DMS53 (cell line): ENCODE data around the gene TWNK.

Experiments used
- DNase-seq: peaks from one replicate; lab custom pipeline; 2025; lab: John Stamatoyannopoulos, UW

The TWNK gene

GRCh38 chr10:101011517-101012423, 24.4 kb downstream of the TWNK start:
- DNase-seq, result peak; percentile 40

DNA sequence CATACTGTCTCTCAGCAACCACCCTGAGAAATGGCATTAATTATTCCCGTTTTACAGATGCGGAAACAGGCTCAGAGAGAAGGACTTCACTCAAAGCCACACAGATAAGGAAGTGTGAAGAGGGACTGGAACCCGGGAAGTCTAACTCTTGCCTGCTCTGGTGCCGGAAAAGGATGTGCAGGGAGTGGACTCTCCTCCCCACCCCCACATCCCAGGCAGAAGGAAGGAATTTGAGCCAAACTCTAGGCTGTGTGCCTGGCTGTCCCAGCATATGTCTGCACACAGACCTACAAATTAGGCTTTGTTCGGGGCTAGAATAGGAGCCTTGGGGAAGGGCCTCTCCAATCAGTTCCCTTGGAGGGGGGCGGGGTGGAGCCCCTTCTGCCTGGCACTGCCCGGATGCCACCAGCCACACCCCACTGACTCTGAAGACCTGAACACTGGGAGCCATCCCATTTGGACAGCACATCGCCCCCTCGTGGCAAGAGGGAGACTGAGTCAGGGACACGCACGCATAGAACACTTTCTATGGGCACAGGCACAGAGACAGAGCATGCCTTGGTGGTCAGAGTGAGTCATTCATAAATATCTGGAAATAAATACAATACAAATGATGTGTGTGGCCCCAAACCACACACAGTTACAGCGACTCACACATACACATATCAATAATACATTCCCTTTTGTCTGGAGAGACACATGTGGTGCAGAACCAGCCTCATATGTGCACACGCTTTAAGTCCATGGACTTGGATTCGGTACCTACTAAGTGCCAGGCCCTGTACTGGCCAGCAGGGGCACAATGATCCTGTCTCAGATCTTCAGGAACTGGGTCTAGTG, 25.4 kb downstream of the TWNK start:
- DNase-seq, result peak; percentile 91

DNA sequence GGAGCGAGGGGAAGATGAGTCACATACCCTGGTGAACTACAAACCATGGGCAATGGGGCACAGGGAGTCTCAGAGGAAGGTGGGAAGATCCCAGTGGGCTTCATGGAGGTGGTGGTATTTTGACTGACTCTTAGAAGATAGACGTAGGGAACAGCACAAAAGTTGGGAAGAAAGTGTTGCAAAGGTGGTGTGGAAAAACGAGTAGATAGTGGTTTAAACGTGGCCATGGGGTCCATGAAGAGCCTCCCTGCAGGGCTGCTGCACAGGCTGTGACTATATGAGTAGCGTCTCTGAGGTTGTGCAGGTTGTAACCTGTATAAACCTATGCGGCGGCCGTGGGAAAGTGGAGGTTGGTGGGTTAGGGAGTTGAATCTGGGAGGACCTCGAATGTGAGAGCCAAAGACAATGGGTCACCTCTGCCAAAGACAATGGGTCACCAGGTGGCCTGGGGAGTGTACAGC, 26.1 kb downstream of the TWNK start:
- no peak for DNase-seq

DNA sequence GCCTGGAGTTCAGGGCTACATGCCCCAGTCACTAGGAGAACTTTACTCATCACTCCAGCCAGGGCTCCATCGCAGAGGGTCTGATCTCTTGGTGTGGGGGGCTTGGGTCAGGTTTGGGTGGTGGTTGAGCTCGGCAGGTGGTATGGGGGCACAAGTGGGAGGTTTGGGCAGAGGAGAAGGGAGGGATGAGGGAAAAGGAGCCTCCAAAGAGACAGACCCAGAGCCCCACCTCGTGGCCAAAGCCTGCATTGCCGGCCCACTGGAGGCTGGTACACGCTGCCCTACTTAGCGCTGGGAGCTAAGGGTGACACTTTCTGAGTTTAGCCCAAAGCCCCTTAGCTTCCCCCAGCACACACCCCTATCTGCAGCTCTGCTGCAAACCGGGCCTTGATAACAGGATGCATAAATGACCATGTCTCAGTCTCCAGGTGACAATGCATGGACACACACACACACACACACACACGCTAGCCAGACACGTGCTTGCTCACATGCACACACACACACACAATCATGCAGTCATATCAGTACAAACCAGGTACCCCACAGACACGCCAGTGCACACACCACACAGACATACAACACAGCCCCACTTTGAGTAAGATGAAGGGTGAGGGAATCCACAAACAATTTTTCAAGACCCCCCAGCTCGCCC, 27.0 kb downstream of the TWNK start:
- DNase-seq, result peak; percentile 75

DNA sequence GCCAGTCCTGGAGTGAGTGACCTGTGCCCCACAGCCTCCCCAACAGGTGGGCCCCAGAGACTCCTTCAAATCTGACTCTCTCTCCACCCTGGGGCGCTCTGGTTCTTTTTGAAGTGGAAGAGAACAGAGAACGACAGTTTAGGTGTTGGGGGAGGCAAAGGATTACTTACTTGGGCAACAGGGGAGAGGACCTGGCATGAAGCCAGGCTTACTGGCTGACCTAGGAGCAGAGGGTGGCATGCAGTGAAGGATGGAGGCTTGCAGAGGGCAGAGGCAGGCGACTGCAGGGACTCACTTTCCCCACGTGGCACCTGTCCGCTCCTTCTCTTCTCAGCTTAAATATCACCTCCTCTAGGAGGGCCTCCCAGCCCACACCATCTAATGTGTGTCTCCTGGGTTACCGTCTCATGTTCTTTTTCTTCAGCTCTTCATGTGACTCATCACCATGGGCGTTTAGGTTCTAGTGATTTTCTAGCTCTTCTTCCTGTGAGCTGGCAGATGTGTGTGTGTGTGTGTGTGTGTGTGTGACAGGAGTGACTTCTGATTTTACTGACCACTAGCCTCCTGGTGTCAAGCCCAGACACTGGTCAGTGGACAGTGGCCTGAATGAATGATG, 27.7 kb downstream of the TWNK start:
- DNase-seq, result peak; percentile 76

DNA sequence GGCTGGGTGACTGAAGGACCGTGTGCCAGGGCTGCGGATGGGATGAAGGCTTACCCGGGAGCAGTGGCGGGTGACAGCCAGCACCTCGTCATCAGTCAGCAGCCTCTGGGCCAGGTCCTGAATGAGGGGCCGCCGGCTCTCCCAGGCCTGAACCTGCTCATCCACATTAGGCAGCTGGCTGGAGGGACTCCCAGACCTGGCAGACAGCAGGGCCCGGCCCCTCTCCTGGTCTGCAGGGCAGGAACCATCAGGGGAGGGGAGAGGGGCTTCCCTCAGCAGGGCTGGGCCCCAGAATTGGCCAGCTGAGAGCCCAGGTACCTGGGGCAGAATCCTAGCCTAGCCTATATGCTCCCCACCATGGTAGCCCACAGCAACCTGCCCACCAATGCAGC, 28.2 kb downstream of the TWNK start:
- DNase-seq, result no peak

- no peak for DNase-seq
Observed at GRCh38 chr10:101016814-101017213, 29.5 kb downstream of the TWNK start.

- peak; percentile 35 for DNase-seq
Observed at GRCh38 chr10:101018118-101018599, 30.8 kb downstream of the TWNK start.

GRCh38 chr10:101018600-101019439, 31.5 kb downstream of the TWNK start:
- DNase-seq, result peak; percentile 95

DNA sequence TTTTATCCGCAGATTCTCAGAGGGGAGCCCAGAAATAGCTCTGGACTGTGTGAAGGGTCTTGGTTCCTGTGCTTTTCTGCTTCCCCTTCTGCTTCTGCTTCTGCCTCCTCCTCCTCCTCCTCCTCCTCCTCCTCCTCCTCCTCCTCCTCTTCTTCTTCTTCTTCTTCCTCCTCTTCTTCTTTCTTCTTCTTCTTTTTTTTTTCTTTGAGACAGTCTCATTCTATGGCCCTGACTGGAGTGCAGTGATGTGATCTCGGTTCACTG, 32.0 kb downstream of the TWNK start:
- no peak for DNase-seq

DNA sequence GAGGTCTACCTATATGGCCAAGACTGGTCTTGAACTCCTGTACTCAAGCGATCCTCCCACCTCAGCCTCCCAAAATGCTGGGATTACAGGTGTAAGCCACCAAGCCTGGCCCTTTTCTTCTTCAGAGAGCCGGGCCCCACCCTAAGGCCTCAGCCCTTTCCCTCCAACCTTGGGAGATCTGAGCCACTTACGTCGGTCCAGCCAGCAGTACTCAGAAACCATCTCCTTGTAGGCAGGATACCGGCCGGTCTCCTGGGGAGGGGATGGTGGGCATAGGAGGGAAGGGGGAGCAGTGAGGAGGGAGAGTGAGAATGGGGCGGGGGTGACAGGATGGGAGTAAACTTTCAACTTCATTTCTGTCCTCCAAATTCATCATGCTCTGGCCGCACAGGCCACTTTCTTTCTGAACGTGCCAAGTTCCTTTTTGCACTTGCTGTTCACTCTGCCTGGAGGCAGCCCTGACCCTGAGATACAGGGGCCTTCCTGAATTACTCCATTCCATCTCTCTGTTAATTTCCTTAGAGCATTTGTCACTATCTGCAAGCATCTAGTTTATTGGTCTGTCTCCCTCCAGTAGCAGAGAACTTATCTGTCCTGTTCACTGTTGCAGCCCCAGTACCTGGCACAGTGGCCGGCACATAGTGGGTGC, 33.2 kb downstream of the TWNK start:
- DNase-seq, result no peak

DNA sequence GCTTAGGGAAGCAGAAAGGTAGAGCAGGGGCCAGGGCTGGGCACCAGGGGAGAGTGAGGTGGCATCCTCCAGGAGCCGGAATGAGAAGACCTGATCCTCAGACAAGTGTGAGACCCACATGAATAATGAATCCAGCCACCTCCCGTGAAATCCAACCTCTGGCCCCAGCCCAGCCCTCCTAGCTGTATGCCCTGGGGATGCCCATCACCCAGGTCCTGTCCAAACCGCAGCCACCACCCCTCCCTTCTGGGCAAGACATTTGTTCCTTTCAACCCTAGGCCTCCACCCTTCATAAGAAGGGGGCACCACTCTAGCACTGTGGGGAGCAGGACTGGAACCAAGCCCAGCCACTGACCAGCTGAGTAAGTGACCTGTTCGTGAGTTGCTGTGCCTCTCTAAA, 33.9 kb downstream of the TWNK start:
- no peak for DNase-seq

GRCh38 chr10:101021692-101022251, 34.4 kb downstream of the TWNK start:
- no peak for DNase-seq

GRCh38 chr10:101022967-101023705, 35.8 kb downstream of the TWNK start:
- no peak for DNase-seq

- no peak for DNase-seq
Observed at GRCh38 chr10:101027106-101027720, 39.9 kb downstream of the TWNK start.

GRCh38 chr10:101028446-101029337, 41.3 kb downstream of the TWNK start:
- no peak for DNase-seq

GRCh38 chr10:101029520-101030295, 42.4 kb downstream of the TWNK start:
- peak; percentile 26 for DNase-seq
